ENCODE data around the gene CCKAR. TPM values are rescaled to one million over a fixed set of nuclear protein-coding genes. Genes with fewer than 3 reads are reported as not detected.

Gene CCKAR
- total and polyA plus RNA-seq, 11 donors = 0.20 TPM; not detected in 10

GRCh38 chr4:26452565-26453531 lies 37.4 kb downstream of the CCKAR start:
- no peak overlapping the region for H3K4me3 ChIP-seq
- ATAC-seq (no peak), DNase-seq (no peak)
- H3K36me3 ChIP-seq = no peaks in the 10 kb centered on the region
- H3K27me3 ChIP-seq = no peaks in the 10 kb centered on the region
- peaks cover 0 to 14% (median 0%) of the 10 kb centered on the region in 12 donors for H3K9me3 ChIP-seq
- no peaks in the 10 kb centered on the region for H3K4me1 ChIP-seq
- intact Hi-C loops (cut with DNase I) = loop anchor here in 5 of 10 donors (10.0 kb wide), 4 partner anchors 262 to 562 kb away; no protein-coding TSS in a partner anchor
- WGBS, 4 donors = 79 to 85% (median 80%) methylated on average over 15 of the region's 15 CpGs
- TF ChIP-seq CTCF (IDR thresholded peaks at IDR 0.05) (no peak), POLR2A (IDR thresholded peaks at IDR 0.05) (no peak)
- no peak overlapping the region for H3K27ac ChIP-seq

GRCh38 chr4:26451597-26451996 lies 38.7 kb downstream of the CCKAR start:
- intact Hi-C loops (cut with DNase I) = loop anchor here in 5 of 10 donors (10.0 kb wide), 4 partner anchors 263 to 563 kb away; no protein-coding TSS in a partner anchor
- H3K27ac ChIP-seq = no peak overlapping the region
- WGBS, 4 donors = 74 to 79% (median 77%) methylated on average over 3 of the region's 3 CpGs

GRCh38 chr4:26450418-26450817 lies 39.9 kb downstream of the CCKAR start:
- WGBS, 4 donors = 78 to 85% (median 84%) methylated on average over 5 of the region's 5 CpGs
- no peak for DNase-seq

More at GRCh38 chr4:26451597-26451996, 38.7 kb downstream of the CCKAR start:
- Histone ChIP-seq H3K27me3 (no peaks in the 10 kb centered on the region), H3K4me3 (no peak overlapping the region), H3K9me3 (peaks cover 0 to 14% (median 0%) of the 10 kb centered on the region in 12 donors), H3K36me3 (no peaks in the 10 kb centered on the region), H3K4me1 (no peaks in the 10 kb centered on the region)
- DNase-seq (no peak), ATAC-seq (no peak)
- TF ChIP-seq CTCF (IDR thresholded peaks at IDR 0.05) (no peak), POLR2A (IDR thresholded peaks at IDR 0.05) (no peak)

More at GRCh38 chr4:26450418-26450817, 39.9 kb downstream of the CCKAR start:
- TF ChIP-seq CTCF (IDR thresholded peaks at IDR 0.05) (no peak), POLR2A (IDR thresholded peaks at IDR 0.05) (no peak)
- no peak overlapping the region for H3K4me3 ChIP-seq
- H3K27me3 ChIP-seq = no peaks in the 10 kb centered on the region
- no peak overlapping the region for H3K27ac ChIP-seq
- no peaks in the 10 kb centered on the region for H3K4me1 ChIP-seq
- intact Hi-C loops (cut with DNase I) = loop anchor here in 5 of 10 donors (10.0 kb wide), 4 partner anchors 264 to 564 kb away; no protein-coding TSS in a partner anchor
- H3K9me3 ChIP-seq = peaks cover 0 to 14% (median 0%) of the 10 kb centered on the region in 12 donors
- no peaks in the 10 kb centered on the region for H3K36me3 ChIP-seq
- ATAC-seq = no peak

Measured in heart left ventricle (tissue), 16 donors.